ENCODE measurements around the gene ERGIC1.

The ERGIC1 gene

DNA sequence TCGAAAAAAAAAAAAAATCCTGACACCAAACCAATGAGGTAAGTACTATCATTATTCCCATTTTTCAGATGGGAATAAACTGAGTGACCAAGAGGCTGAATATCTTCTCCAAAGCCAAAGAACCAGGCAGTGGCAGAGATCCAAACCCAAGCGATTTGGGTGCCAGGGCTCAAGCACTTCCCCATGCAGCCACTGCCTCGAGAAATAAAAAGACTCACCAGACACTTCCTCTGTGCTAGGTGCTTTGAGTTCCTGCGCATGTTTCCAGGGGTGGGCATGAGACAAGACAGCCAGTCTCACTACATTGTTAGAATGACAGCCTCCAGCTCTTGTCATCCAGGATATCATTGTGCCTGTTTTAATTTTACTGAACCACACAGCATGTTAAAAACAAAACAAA is 122.9 kb downstream of the ERGIC1 start:
- no peak for DNase-seq (ENCODE audit: low read depth, low spot score)
- TF ChIP-seq, protein P1, sequence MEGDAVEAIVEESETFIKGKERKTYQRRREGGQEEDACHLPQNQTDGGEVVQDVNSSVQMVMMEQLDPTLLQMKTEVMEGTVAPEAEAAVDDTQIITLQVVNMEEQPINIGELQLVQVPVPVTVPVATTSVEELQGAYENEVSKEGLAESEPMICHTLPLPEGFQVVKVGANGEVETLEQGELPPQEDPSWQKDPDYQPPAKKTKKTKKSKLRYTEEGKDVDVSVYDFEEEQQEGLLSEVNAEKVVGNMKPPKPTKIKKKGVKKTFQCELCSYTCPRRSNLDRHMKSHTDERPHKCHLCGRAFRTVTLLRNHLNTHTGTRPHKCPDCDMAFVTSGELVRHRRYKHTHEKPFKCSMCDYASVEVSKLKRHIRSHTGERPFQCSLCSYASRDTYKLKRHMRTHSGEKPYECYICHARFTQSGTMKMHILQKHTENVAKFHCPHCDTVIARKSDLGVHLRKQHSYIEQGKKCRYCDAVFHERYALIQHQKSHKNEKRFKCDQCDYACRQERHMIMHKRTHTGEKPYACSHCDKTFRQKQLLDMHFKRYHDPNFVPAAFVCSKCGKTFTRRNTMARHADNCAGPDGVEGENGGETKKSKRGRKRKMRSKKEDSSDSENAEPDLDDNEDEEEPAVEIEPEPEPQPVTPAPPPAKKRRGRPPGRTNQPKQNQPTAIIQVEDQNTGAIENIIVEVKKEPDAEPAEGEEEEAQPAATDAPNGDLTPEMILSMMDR (IDR thresholded peaks at IDR 0.05; ENCODE audit: low read depth, low read length) = no peak
- no peak overlapping the region for H3K4me3 ChIP-seq (ENCODE audit: low read depth, low read length)
- in situ Hi-C loops (cut with HindIII; ENCODE audit: low sequenced_read_pairs) = no loop called here

DNA sequence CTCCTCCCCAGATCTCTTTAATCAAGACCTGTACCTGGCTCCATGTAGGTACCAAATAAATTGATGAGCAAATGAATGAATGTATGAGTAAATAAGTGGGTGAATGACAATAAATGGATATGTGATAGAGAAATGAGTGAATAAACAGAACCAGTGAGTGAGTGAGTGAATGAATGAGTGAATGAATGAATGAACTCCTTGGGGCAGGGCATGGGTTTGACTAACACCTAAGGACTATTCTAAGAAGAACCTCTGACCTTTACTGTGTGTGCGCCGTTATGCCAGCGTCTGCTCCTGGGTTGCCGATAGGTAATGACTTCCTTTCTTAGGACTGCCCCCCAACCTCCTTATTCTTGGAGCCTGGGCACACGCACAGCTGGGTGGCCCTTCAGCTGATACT is 123.4 kb downstream of the ERGIC1 start:
- in situ Hi-C loops (cut with HindIII; ENCODE audit: low sequenced_read_pairs) = no loop called here
- DNase-seq (ENCODE audit: low read depth, low spot score) = no peak
- TF ChIP-seq, protein P1 (IDR thresholded peaks at IDR 0.05; ENCODE audit: low read depth, low read length) = no peak
- no peak overlapping the region for H3K4me3 ChIP-seq (ENCODE audit: low read depth, low read length)

DNA sequence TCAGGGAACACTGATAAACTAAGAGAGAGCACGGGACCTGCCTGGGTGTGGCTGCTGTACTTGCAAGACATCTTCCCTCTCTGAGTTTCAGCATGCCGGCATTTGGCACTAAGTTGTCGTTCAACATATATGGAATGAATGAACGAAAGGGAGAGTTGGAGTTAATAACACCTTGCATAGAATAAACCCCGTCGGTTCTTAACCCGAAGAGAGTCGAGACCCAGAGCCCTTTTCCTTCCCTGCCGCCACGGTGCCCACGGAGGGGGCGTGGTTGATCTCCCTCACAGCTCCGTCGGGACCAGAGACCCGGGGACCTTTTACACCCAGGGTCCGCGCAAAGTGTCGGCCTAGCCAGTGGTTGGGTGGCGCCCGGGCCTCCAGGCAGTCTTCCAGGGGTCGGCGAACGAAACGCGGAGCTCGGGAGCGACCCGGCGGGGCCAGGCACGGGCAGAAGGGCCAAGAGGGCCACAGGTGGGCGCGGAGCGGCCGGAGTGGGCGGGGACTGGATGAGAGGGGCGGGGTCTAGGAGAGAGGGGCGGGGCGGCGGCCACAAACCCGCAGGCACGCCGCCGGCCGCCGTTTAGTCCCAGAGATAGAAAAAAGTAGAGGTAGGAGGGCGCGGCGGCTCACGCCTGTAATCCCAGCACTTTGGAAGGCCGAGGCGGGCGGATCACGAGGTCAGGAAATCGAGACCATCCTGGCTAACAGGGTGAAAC is 124.4 kb downstream of the ERGIC1 start:
- peak; percentile 66 for DNase-seq (ENCODE audit: low read depth, low spot score)
- TF ChIP-seq, protein P1 (IDR thresholded peaks at IDR 0.05; ENCODE audit: low read depth, low read length) = no peak
- H3K4me3 ChIP-seq (ENCODE audit: low read depth, low read length) = peak overlapping the region; percentile 99
- in situ Hi-C loops (cut with HindIII; ENCODE audit: low sequenced_read_pairs) = no loop called here

DNA sequence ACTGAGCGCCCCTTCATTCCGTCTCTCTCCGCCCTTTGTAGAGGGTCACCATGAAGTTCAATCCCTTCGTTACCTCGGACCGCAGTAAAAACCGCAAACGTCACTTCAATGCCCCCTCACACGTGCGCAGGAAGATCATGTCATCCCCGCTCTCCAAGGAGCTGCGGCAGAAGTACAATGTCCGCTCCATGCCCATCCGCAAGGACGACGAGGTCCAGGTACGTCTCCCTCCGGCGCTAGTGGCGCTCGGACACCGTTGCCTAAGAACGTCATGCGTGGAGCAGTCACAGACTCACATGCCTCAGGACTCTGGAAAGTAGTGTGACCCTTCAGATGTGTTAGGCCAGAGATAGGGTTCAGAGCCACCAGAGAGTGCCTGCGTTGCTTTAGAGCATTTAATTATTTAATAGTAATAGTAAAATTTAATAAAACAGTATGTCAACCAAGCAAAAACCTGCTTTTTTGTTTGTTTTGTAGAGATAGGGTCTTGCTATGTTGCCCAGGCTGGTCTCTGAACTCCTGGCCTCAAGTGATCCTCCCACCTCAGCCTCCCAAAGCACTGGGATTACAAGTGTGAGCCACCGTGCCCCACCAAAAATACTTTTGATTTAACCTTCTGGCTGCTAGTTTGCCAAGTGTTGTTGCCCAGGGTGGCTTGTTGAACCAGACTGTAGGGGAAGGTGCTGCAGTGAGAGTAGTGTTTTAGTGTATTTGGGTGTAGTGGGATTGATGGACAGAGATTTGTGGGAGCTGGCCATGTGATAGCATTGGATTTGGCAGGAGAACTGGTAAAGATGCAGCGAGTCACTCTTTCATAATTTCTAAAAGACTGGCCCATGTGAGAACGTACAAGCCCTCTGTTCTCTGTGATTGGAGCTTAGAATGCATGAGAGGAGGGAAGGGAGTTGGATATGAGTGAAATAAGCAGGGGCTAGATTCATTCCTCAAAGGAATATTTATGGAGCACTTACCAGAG is 126.1 kb downstream of the ERGIC1 start:
- in situ Hi-C loops (cut with HindIII; ENCODE audit: low sequenced_read_pairs) = no loop called here
- DNase-seq (ENCODE audit: low read depth, low spot score) = no peak
- TF ChIP-seq, protein P1 (IDR thresholded peaks at IDR 0.05; ENCODE audit: low read depth, low read length) = no peak
- peak overlapping the region; percentile 99 for H3K4me3 ChIP-seq (ENCODE audit: low read depth, low read length)

DNA sequence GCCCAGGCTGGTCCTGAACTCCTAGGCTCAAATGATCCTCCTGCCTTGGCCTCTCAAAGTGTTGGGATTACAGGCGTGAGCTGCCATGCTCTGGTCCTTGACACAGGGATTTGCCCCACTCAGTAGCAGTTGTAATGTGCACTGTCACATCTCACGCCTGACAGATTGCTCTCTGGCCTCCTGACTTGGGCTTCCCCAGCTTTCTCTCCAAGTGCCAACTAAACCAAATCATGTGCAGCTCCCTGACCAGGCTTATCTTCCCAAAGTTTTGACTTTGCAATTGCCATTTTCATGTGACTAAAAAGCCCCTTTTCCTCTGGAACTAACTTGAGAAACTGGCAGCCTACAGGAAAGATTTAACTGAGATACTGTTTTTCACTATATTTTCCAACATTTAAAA is 135.9 kb downstream of the ERGIC1 start:
- in situ Hi-C loops (cut with HindIII; ENCODE audit: low sequenced_read_pairs) = no loop called here
- no peak for DNase-seq (ENCODE audit: low read depth, low spot score)
- no peak overlapping the region for H3K4me3 ChIP-seq (ENCODE audit: low read depth, low read length)
- TF ChIP-seq, protein P1 (IDR thresholded peaks at IDR 0.05; ENCODE audit: low read depth, low read length) = no peak

DNA sequence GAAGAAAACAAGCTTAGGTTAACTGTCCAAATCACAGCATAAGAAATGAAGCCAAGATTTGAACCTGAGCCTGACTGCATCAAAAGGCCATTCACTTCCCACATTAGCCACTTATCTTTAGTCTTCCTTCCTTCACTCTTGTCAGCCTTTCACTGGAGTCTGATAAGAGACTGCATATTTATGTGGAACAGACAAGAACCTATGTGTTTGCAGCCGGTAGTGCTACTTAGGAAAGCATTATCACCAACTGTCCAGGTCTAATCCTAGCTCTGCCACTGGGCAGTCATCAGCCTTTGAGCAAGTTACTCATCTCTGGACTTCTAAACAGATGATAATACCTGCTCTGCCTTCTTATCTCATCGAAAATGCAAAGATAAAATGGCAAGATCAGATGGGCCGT is 137.4 kb downstream of the ERGIC1 start:
- in situ Hi-C loops (cut with HindIII; ENCODE audit: low sequenced_read_pairs) = no loop called here
- TF ChIP-seq, protein P1 (IDR thresholded peaks at IDR 0.05; ENCODE audit: low read depth, low read length) = no peak
- no peak for DNase-seq (ENCODE audit: low read depth, low spot score)
- H3K4me3 ChIP-seq (ENCODE audit: low read depth, low read length) = no peak overlapping the region
